HL-60/S4 treated with phorbol 12-myristate 13-acetate at 8.2 ng/mL for 4 days and 3 days (cell line): ENCODE data around the gene PCBP3.

Source experiments
- in situ Hi-C: fragments of 300-500 bp; cut with MboI; formaldehyde crosslinking; loops from 2 replicates; pipeline ENCODE4 v1.15.0; 2022; ENCODE audit warnings: low sequenced_read_pairs

The PCBP3 gene

GRCh38 chr21:45723049-45723958 lies 79.8 kb downstream of the PCBP3 start:
- in situ Hi-C loops = no loop called here

DNA sequence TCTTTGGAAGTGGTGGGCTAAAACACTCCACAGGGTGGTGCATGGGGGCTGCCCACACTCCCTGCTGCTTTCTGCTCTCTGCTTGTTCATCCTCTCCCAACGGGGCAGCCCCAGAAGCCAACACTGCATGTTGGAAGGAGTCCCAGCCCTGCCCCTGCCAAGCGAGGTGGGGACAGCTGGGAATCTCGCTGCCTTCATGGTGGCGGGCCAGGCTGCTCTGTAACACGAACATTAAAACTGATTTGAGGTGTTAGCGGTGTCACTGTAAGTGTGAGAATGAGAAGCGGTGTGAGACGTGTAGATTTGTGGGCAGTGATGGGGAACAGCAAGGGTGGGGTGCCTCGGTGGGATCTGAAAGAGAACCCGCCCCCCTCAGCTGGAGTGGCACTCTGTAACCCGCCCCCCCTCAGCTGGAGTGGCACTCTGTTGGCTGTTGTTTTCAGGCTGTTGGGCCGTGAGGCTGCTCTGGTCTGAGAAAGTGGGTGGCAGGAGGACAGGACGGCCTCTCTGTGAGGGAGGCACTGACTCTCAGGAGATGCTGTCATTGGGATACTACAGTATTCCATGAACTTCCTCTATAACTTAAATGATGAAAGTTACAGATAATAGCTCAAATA lies 80.9 kb downstream of the PCBP3 start:
- in situ Hi-C loops = no loop called here

DNA sequence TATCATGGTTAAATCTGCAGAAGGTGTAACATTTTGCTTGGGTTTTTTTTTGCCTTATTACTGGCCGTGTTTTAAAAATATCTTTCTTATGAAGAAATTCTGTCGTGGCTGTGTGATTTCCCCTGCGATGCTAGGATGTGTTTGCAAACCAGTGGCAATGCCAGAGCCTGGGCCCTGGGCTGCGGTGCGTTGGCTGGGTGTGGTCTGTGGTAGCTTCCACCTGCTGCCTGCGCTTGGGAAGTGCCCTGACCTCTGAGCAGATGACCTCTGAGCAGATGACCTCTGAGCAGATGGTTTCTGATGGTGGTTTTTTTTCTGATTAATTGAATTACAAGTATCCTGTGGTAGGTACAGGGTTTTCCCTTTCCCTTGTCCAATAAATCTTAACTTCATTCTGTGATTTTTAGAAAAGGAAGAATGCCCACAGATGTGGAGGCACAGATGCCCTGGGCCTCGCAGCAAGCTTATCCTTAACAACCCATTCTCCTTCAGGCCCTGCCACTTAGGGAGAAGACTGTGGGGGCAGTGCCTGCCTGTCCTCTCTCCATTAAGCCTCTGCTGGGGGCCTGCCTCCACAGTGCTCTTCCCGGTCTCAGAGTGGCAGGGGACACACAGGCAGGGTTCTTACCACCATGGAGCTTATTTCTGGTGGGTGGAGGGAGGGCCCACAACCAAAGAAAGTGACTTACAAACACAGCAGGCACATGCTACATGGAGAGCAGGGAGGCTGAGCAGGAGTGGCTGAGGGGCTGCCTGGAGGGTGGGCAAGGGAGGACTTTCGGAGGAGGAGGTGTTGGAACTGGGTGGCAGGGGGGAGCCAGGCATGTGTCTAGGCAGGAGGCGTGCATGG lies 81.7 kb downstream of the PCBP3 start:
- in situ Hi-C loops = no loop called here

- in situ Hi-C loops = no loop called here
These were observed 82.3 kb downstream of the PCBP3 start for GRCh38 chr21:45725844-45726200.

DNA sequence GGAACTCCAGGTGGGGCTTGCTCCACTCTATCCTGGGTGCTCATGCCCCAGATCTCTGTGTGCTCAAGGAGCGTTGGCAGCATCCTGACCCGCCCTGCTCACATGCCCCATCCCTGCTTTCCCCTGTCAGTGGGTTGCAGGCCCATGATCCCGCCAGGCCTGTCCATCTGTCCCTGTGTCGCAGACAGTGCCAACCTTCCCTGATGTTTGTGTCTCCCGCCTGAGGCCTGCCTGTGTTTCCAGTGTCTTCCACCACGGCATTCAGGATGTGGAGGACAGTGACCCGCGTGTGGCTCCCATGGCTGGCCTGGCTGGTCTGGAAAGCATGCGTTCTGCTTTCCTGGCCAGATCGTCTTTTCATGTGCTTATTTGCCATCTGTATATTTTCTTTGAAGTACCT lies 82.9 kb downstream of the PCBP3 start:
- in situ Hi-C loops = no loop called here

DNA sequence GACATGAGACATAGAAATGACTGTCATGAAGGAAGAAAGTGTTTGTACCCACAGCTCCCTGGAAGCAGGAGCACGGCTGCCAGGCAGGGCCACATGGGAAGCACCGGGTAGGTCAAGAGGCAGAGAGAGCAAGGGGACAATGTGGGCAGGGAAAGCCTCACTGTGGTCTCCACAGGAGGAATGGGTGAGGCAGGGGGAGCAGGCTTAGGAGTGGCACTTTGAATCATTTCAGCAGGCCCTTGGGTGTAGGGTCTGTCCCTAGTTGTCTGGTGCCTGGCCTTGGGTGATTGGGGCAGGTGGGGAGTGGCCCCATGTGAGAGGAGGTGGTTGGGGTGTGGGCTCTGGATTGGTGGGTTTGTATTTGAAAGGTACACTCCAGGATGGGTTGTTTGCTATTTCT lies 83.9 kb downstream of the PCBP3 start:
- in situ Hi-C loops = no loop called here

GRCh38 chr21:45735259-45736000 lies 91.9 kb downstream of the PCBP3 start:
- in situ Hi-C loops = no loop called here

GRCh38 chr21:45736042-45736689 lies 92.6 kb downstream of the PCBP3 start:
- in situ Hi-C loops = no loop called here

DNA sequence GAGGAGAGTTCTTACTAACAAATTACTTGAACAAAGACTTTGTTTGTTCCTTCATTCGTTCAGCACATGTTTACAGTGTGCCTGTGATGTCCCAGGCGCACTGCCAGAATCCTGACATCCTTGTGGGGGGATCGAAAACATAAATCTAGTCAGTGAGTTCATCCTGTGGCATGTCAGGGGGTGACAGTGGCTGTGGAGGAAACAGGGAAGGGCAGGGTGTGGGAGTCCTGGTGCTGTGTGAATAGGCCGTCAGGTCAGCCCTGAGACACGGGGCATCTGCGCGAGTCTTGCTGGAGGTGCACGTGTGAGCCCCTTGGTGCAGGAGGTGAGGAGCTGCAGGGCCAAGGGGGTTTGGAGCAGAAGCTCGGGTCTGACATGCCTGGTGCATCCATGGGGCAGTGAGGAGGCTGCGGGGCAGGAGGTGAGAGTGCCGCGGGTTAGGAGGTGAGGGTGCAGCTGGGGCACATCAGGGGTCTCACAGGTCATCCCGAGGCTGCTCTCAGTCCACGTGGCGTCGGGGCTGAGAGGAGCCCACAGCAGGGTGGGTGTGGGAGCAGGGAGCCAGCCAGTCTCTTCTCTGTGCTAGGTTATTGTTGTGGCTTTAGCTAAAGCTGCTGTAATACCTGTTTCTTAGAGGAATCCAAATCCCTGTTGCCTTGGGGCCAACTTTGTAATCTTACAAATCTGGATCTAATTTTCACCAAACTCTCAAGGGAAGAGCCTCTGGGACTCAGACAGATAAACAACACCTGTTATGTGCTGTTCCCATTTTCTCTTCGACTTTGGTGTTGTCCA lies 93.4 kb downstream of the PCBP3 start:
- in situ Hi-C loops = no loop called here

GRCh38 chr21:45737485-45738166 lies 94.1 kb downstream of the PCBP3 start:
- in situ Hi-C loops = no loop called here

GRCh38 chr21:45739218-45740087 lies 95.9 kb downstream of the PCBP3 start:
- in situ Hi-C loops = no loop called here

DNA sequence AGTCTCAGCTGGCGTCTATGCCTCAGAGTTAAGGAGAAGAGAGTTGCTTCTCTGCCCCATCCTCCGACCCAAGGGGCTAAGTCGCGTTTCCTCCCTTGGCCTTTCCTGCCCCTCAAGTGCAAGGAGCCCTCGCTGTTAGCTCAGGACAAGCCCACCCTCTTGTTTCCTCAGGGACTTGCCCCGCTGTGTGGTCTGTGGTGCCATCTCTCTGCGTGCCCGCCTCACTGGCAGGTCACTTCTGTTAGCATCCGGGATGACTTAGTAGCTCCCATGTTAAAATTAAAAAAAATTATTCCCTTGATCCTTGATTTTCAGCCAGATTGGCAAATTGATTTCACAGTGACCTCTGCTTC lies 96.5 kb downstream of the PCBP3 start:
- in situ Hi-C loops = no loop called here

DNA sequence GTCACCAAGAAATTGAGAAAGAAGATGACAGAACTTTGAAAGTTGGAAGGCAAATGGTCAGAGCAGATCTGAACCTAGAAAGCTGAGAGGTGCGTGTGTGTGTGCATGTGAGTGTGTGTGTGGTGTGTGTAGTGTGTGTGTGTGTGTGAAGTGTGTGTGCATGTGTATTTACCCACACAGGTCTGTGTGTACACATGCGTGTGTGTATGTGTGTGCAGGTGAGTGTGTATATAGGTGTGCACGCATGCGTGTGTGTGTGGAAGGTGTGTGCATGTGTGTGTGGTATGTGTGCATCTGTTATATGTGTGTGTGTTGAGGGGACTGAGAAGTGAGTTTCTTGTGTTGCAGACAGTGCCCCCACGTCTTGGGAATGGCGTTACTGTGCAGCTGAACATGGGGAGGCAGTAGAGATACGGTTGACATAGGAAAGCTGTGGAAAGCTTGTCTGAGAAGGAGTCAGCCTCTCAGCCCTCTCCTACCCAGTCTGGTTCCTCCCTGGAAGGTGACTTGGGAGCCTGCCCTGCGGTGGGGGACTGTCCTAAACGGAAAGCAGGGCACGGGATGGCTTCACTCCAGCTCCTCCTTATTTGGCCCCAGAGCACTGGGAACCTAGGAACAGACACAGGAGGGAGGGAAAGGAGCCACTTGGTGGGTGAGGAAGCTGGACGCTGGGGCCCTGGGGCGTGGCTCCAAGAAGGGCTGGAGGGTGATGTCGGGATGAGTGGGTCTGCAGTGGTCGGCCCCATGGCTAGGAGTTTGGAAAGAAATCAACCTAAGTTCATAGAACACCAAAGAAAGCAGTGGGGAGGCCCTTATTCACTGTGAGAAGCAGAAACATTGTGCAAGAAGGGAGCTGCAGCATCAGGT lies 97.2 kb downstream of the PCBP3 start:
- in situ Hi-C loops = no loop called here

GRCh38 chr21:45741691-45742090 lies 98.2 kb downstream of the PCBP3 start:
- in situ Hi-C loops = no loop called here

DNA sequence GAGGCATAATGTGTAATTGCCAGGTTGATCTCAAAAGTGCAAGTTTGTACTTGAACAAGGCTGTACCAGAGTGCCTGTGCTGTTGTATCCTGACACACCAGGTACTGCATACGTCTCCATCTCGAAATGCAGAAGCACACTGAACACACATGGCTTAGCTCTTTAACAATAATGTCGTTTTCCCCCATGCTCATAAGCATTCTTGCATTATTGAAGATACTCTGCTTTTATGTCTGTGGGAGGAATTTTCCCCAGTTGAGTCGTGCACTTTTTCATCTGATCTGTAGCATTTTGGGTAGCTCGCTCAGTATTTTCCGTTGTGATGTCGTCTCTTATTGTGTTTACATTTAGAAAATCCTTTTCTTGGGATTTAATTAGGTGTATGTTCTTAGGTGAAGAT lies 98.7 kb downstream of the PCBP3 start:
- in situ Hi-C loops = no loop called here

- in situ Hi-C loops = no loop called here
These were observed 101.7 kb downstream of the PCBP3 start for GRCh38 chr21:45745256-45745655.

GRCh38 chr21:45747233-45747766 lies 103.8 kb downstream of the PCBP3 start:
- in situ Hi-C loops = no loop called here
